Neural progenitor cell (in vitro differentiated cells): Measurements from ENCODE around the gene TMEM176A.

ENCODE experiments used
- CTCF ChIP-seq: fragments of 200-600 bp; sonication (generic); IDR thresholded peaks from 2 replicates; pipeline ENCODE4 v1.5.1; 2017; ENCODE audit warnings: antibody characterized with exemption, mild to moderate bottlenecking
- EZH2phosphoT487 ChIP-seq: fragments of 200-600 bp; sonication (generic); IDR thresholded peaks from 2 replicates; pipeline ENCODE4 v1.6.1; 2017; ENCODE audit warnings: antibody characterized with exemption

GRCh38 chr7:150806454-150806853, 5.9 kb downstream of the TMEM176A start:
- no peak for TF ChIP-seq CTCF
- TF ChIP-seq EZH2phosphoT487 = no peak
